Hematopoietic multipotent progenitor cell treated with erythropoietin and hydrocortisone succinate and interleukin-3 and kit ligand, for 8 days (in vitro differentiated cells): ENCODE data around the gene CA5A.
"Not testable (repeated sequence)": the region's sequence is repeated elsewhere in the genome, so short reads cannot be mapped to it uniquely, and the experiment has no call there.

Source experiments
- DNase-seq: peaks from one replicate; pipeline ENCODE4 v3.0.0-alpha.2; 2015

Gene CA5A

DNA sequence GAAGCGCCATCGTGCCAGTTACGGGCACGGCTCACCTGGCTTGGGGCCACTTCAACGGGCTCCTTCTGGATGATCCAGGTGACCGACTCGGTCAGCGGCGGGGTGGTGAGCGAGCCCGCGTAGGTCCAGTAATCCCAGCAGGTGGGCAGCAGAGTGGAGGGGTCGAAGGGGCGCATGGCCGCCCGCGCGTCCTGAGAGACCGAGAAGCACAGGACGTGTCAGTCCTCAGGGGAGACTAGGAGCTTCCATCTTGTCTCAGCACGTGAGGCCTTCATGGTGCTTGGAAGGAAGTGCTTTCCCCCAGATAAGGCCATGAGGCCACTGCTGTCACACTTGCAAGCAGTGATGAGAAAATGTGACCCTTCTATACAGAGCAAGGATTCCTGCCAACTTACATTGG is 44.6 kb downstream of the CA5A start:
- DNase-seq = peak; percentile 26

DNA sequence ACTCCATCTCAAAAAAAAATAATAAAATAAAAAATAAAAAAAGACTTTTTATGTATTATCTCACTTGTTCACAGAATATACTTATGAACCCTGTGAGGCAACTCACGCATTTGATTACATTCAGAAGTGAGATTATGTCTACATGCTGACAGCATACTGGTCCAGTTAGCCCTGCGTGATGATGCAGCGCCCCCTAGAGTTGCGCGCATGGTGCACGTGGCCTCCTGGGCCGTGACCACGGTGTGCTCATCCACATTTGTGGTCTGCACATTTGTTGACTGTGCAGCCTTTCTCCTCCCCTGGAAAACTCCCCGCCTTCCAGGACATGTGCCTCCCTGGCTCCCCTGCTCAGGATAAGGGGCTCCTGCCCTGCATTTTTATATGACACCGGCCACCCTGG is 46.6 kb downstream of the CA5A start:
- peak; percentile 32 for DNase-seq

DNA sequence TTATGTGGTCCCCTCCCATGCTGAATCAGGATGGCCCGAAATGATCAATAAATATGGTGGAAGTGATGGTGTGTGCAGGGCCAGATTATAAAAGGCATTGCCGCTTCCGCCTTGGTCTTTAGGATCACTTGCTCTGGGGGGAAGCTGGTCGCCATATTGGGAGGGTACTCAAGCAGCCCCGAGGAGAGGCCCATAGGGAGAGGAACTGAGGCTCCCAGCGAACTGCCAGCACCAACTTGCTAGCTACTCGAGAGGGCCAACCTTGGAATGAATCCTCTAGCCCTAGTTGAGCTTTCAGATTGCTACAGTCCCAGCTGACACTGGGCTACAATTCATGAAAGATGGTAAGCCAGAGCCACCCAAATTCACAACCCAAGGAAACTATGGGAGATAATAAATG is 48.0 kb downstream of the CA5A start:
- DNase-seq = not testable (repeated sequence)

DNA sequence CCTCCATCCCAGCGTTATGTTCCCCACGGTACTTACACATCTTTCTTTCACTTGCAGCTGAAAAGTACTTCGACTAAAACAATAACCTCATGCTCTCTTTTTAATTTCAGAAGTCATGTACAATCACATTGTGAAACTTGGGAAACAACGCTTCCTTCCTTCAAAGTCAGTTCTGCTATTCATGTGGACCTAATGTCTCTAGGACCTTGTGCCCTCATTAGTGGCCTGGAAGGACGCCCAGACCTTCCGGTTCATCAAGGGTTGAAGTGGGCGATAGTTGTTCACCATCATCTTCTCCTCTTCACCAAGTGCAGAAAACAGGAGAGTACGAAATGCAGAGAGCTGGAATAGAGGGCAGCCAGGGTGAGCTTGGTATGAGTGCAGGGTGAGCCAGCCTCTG is 48.4 kb downstream of the CA5A start:
- not testable (repeated sequence) for DNase-seq

DNA sequence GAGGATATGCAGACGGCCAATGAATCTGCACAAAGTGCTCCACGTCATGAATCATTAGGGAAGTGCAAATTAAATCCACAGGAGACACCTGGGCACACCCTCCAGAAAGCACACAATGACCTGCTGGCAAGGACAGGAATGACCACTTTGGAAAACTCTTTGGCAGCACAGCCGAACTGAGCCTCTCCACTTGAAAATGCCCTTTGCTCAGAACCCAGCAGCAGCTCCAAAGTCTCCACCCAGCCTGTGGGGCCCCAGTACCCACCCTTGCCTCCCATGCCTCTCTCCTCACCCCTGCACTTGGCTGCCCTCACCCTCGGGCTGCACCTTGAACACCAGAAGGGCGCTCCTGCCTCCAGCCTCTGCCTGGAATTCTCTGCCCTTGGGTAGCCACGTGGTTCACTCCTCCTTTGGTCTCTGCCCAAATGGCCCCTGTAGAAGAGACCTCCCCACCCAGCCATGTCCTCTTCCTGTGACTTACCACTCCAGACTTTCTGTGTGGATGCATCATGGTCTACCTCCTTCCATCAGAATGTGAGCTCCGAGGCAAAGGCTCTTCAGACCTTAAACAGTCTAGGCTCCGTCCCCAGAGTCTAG is 50.9 kb downstream of the CA5A start:
- not testable (repeated sequence) for DNase-seq

DNA sequence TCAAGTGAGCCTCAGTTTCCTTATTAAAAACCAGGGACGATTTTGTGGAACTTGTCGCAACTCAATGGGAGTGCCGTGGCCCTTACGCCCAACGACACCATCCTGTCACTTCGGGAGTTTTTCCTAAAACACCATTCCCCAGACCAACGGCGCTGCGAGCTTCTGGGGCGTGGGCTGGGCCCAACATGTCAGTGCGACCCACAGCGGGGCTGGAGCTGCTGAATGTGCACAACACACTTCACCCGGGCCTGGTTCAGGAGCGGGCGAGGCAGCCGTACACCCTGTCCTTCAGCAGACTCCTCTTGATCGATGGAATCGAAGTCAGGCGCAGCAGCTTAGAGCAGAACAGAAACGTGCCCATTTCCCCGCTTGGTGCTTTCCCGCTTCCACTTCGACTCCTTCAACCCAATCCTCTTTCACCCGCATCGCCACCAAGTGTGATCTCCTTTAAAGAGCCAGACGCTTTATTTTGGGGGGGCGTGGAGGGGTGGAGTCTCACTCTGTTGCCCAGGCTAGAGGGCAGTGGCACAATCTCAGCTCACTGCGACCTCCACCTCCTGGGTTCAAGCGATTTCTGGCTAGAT is 53.8 kb downstream of the CA5A start:
- no peak for DNase-seq

DNA sequence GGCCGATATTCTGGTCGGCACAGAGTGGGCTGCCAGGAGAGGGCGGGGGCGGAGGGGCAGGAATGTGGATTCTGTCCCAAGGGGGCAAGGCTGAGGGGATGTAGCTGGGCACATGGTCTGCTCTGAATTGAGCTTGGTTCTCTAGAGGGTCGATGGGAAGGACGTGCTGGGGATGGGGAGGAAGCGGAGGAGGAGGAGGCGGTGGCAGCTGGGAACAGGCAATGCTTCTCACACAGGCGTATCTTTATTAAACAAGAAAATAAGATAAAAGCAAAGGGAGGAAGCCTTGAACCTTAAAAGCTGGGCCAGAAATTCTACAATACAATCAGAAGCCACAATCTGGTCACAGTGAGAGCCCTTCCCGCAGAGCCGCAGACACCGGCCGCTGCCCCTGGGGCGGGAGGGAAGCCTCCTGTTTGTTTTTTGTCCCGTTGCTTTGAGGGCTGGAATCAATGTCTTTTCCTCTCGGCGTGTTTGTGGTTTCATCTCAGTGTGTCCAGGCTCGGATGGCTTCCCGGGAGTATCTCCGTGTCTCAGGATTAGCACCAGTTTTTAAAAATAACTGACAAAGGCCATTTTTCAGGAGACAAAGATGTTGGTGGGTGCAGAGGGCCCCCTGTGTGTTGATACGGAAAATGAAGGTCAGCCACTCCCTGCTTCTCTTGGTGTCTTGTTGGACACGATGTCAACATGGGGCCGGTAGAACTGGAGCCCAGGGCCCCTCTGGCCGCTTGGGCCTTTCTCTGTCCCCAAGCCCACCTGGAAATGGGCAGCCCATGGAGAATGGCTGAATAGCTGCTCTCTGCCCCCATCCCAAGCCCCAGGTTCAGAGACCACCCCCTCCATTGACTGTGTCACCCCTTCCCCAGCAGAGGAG is 54.8 kb downstream of the CA5A start:
- no peak for DNase-seq

DNA sequence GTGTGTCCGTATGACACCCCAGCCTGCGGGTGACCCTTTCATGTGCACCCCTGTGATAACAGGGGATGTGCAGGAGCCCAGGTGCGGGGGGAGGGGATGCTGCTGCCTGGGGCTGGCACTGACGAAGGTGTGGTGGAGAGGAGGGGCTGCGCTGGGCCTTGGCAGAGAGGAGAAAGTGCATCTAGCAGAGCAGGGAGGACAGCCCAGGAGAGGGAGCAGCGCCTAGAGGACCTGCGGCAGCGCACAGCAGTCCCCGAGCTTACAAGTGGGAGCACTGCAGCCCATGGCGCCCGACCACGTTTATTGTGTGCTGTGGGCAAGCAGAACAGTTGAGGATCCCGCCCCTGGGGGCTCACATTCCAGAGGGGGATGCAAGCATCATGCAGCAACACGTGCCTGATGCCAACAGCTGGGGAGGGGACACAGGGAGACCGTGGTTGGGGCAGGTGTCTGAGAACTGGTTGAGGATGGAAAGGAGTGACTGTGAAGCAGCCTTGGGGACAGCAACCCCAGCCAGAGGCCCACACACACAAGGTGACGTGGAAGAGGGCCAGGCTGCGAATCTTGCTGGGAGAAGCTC is 56.1 kb downstream of the CA5A start:
- DNase-seq = no peak

DNA sequence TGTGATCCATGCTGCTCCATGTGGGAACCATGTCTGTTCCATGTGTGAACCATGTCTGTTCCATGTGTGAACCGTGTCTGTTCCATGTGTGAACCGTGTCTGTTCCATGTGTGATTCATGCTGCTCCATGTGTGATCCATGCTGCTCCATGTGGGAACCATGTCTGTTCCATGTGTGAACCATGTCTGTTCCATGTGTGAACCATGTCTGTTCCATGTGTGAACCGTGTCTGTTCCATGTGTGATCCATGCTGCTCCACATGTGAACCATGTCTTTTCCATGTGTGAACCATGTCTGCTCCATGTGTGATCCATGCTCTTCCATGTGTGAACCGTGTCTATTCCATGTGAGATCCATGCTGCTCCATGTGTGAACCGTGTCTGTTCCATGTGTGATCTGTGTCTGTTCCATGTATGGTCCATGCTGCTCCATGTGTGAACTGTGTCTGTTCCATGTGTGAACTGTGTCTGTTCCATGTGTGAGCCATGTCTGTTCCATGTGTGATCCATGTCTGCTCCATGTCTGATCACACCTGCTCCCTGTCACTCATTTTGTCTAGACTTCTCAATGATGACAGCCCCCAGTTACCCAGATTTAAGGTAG is 56.8 kb downstream of the CA5A start:
- not testable (repeated sequence) for DNase-seq

DNA sequence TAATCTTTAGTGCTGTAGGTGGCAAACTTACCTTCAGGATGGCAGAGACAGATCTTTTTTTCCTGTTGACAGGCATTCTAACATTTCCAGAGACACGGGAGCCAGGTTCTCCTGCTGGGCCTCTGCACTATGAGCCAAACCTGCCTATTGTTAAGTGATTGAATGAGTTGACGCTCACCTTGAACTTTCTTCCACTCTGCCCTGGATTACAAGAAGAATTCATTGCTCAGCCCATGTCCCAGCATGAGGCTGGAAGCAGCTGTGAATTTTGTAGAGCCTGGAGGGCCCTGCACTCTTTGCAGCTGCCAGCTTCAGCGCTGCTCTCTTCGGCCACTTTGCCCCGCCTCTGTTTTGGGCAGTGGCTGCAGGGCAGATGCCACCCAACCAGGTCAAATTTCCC is 57.6 kb downstream of the CA5A start:
- no peak for DNase-seq

DNA sequence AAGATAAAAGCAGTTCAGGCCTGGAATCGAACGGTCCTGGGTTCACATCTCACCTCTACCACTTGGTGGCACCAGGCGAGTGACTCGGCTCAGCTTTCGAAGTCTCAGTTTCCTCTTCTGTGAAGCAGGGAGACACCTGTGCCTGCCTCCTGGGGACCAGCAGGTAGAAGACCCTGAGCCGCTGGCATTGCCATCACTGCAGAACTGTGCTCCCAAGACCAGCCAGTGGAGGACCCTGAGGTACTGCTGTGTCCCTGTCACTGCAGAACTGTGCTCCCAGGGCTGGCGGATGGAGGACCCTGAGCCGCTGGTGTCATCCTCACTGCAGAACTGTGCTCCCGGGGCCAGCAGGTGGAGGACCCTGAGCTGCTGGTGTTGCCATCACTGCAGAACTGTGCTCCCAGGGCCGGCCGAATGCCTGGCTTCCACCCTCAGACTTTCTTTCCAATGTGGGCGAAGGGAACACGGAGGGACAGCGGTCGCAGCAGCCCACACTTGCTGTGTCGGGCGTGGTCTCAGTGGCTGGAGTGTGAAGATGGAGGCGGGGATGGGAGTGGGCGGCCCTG is 58.3 kb downstream of the CA5A start:
- DNase-seq = no peak

DNA sequence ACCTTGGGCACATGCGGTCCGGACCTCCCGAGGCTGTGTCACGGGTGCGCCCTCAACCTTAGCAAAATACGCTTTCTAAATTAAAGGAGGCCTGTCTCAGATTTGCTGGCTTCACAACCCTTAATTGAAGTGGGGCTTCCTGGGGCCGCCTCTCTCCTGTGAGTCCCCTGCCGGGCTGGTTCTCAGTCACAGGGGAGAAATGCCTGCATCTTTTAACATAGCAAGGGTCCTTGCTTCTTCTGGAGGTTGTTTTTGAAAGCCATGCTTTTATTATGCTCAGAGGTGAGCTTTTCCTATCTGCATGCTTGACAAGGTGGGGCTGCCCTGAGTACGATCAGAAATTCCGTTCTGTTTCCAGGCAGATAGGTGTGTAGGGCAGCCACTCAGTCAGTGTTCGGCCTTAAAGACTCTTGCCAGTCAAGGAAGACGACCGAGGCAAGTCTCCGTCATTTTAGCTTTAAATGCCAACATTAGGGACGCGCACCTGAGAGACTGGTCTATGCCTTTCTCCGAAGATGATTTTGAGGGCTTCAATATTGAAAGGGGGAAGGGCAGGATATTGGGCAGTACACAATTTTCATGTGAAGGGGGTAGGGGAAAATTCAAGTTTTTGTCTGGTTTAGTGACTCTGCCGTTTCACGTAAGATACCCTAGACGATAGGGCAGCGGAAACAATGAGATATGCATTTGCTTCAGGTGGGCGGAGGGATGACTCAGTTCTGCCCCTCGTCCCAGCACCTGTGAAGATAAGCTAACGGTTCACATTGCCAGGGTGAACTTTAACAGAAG is 61.5 kb downstream of the CA5A start:
- peak; percentile 46 for DNase-seq

DNA sequence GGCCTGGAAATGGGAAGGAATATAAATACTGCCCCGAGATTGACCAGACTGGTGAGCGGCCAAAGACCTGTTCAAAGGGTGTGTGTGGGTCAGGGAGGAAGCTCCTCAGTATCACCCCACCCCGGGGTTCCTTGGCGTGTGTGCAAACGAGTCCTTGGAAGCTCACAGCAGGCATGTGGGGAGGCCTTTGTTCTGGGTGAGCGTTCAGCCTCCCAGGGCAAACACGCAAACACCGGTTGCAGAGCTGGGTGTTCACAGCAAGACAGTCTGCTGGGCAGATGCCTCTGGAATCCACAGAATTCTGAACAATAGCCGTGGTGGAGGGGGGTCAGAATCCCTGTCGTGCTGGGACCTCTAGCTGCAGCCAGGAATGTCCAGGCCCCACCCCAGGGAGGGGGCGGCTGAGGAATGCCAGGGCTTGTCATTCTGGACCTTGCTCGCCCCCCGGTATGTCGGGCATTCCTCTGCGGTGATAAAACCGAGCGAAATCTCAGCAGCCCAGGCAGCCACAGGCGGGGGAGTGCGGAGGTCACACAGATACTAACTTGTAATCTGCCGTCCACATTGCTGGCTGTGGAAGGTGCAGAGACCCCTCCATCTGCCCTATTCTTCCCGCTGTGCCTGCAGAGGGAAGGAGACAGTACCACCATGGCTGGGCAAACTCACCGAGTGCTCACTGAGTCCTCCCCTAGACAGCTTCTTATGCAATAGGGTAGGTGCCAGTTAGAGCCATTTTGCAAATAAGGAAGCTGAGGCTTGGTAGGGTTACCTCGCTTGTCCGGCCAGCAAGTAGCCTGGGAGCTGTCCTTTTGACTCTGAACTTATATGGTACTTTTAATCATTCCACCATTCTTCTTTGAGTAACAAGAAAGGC is 65.7 kb downstream of the CA5A start:
- DNase-seq = not testable (repeated sequence)

DNA sequence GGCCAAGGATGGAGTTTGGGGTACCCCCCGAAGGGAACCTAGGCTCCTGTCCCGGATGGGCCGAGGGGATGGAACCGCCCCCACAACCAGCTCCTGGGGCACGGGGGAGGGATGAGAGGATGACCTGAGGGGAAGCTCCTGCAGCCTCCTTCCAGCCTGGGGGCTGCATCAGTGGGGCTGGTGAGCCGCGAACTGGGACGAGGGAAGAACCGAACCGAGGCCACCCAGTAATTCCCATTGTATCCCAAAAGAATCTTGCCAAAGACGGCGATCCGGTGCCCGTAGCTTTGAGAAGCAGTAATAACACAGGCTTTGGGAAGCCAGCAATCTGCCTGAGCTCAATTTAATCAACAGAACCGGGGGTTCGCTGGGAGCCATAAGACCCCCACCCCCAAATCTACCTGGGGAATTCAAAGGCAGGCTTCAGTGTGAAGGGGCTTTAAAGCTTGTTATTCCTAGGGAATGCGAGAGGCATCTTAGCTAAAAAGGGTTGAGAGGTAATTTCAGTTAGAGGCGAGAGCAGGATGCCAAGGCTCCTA is 66.4 kb downstream of the CA5A start:
- DNase-seq = not testable (repeated sequence)

DNA sequence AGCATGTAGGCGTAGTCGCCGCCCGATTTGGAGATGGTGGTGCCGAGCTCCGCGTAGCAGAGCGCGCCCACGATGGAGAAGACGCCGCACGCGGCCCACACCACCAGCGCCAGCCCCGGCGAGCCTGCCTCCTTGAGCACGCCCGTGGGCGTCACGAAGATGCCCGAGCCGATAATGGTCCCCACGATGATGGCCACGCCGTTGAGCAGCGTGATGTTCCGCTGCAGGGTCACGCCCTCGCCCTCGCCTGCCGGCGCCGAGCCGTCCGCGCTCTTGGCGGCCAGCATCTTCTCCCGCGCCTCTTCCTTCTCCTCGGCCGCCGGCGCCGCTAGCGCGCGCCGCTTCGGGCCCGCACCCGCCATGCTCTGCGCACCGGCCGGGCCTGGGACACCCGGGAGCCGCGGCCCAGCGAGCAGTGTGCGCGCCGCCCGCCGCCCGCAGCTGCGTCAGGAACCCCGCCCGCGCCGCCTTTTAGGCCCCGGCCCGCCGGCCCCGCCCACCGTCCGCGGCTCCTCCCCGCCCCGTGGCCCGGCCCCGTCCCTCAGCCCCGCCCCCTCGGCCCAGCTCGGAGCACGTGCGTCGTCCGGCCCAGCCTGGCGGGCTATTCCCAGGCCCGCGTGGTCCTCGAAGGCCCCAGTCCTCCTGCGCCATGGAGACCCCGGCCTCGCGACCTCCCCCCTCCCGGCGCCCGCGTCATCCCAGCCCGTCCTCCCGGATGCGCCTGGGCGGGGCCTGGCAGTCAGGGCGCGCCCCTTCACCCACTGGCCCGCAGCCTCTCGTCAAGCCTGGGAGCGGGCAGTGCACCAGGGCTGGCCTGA is 67.1 kb downstream of the CA5A start, which contains the start of gene SLC7A5:
SLC7A5 (minus strand) TSS at position 447 of the 818 bp plus-strand sequence; CDS start at position 362, 85 bp downstream.
- DNase-seq = peak; percentile 73

DNA sequence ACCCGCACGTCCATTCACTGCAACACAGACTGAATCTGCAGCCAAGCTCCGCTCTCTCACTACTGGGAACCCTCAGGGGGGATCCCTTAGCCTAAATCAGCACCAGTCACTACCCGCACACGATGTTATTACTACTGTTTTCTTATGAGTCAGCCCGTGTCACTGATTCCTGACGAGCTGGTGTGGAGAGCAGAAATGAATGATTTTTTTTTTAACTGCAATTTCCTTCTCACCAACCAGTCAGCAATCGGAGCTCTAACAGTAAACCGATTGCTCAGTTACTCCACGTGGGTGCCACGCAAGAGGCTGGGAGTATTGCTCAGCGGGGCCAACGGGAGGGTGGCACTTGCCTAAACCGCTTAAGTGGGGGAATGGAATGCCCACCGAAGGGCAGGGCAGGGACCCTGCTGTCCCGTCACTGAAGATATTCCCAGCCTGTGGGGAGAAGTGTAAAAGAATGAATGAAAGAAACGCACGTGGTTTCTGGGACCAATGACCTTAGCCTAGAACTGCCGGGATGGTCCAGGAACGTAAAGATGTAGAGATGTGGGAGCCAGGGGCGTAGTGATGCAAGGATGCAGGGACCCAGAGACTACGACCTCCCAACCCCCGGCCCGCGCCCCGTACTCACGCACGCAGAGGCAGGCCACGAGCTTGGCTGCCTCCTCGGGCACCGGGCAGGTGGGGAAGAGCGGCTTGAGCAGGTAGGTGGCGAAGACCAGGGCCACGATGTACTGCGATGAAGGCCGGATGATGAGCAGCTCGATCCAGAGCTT is 67.9 kb downstream of the CA5A start:
- DNase-seq = peak; percentile 65

DNA sequence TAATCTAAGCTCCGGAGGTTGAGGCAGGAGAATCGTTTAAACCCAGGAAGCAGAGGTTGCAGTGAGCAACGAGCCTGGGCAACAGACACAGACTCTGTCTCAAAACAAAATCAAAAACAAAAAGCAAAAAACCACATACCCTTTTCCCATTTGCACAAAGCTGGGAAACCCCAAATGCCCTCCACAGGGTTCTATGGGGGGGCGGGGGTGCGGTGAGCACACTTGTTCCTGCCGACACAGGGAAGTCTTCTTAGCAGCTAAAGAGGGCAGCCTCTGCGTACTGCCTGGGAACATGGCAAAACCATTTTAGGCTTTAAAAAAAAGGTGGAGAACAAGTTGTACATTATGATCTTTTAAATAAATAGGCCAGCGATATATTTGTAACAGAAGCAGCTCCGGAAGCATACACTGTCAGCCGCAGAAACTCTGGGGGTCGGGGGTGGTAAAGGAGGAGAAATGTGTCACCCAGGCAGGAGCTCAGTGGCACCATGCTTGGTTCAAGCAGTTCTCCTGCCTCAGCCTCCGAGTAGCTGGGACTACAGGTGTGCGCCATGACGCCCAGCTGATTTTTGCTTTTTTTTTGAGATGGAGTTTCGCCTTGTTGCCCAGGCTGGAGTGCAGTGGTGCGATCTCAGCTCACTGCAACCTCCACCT is 70.3 kb downstream of the CA5A start:
- DNase-seq = not testable (repeated sequence)

DNA sequence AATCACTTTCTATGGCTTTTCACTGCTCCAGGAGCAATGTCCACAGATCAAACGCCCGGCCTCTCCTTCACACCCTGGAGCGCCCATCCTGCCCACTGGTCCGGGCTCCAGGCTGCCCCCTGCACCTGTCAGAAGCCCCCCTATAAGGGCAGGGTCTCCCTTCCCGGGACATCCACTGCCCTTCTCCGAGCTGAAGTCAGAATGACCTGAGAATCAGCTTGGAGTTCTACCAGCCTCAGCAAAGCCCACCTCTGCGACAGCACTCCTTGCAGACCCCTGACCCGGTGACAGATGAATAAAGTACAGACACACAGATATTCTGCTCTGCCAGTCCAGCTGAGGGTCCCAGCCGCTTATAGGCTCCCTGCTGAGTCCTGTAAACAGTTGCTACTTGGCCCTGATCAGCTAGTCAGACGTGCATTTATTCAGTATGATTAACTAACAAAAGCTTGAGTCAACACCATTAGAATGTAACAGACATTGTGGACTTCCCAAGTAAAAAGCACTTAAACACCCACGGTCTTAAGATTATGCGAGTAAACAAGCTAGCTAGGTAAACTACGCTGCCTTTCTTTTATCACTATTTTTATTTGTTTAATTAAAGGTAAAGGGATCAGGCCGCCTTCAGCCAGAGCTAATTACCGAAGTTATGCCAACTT is 71.9 kb downstream of the CA5A start:
- DNase-seq = no peak
